ENCODE measurements around the gene ZBTB7C.

DNA sequence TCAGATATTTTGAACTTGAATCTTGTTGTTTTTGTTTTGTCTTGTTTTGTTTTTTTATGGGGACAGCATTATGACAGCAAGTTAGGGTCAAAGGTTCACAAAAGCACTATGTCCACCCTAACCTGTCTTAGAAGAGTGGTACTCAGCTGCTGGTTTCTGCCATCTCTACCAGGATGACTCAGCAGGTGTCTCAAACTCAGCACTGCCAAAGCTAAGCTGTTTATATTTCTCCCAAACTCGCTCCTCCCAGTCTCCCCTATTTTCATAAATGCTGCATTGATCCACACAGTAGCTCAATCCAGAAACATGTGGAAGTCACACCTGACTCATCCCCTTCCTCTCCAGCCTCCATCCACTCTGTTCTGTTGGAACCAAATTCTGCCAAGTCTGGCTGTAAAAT lies 134.9 kb downstream of the ZBTB7C start:
- TF ChIP-seq CTCF (IDR thresholded peaks at IDR 0.05; ENCODE audit: low read depth, low read length, missing input control) (no peak), RAD21 (IDR thresholded peaks at IDR 0.05) (no peak), RXRA (IDR thresholded peaks at IDR 0.05) (no peak), JUND (IDR thresholded peaks at IDR 0.05) (no peak), MAX (IDR thresholded peaks at IDR 0.05) (no peak), EGR1 (IDR thresholded peaks at IDR 0.05; ENCODE audit: low read depth in 2 of 2) (no peak), TAF1 (conservative IDR thresholded peaks at IDR 0.05) (no peak)
- TF ChIP-seq, protein P1, sequence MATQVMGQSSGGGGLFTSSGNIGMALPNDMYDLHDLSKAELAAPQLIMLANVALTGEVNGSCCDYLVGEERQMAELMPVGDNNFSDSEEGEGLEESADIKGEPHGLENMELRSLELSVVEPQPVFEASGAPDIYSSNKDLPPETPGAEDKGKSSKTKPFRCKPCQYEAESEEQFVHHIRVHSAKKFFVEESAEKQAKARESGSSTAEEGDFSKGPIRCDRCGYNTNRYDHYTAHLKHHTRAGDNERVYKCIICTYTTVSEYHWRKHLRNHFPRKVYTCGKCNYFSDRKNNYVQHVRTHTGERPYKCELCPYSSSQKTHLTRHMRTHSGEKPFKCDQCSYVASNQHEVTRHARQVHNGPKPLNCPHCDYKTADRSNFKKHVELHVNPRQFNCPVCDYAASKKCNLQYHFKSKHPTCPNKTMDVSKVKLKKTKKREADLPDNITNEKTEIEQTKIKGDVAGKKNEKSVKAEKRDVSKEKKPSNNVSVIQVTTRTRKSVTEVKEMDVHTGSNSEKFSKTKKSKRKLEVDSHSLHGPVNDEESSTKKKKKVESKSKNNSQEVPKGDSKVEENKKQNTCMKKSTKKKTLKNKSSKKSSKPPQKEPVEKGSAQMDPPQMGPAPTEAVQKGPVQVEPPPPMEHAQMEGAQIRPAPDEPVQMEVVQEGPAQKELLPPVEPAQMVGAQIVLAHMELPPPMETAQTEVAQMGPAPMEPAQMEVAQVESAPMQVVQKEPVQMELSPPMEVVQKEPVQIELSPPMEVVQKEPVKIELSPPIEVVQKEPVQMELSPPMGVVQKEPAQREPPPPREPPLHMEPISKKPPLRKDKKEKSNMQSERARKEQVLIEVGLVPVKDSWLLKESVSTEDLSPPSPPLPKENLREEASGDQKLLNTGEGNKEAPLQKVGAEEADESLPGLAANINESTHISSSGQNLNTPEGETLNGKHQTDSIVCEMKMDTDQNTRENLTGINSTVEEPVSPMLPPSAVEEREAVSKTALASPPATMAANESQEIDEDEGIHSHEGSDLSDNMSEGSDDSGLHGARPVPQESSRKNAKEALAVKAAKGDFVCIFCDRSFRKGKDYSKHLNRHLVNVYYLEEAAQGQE (IDR thresholded peaks at IDR 0.05): no peak

All from liver (tissue), 3 donors.